Psoas muscle (tissue), 8 donors: ENCODE measurements around the gene DNMT3A. TPM values are rescaled to one million over a fixed set of nuclear protein-coding genes. Genes with fewer than 3 reads are reported as not detected.

Source experiments
- ATAC-seq, 4 donors: fragments of 200-7000 bp; cut with Tn5 transposase; one replicate each; pipeline ENCODE4 v1.9.1; 2020; ENCODE audit warnings: moderate library complexity in 3 of 4, mild to moderate bottlenecking in 2 of 4
- DNase-seq, 2 donors: peaks; one replicate each; pipeline ENCODE4 v3.0.0-alpha.2; 2020
- H3K27ac ChIP-seq: fragments of 200-600 bp; one replicate; pipeline ENCODE4 v1.8.0; 2022
- H3K27me3 ChIP-seq, 3 donors: fragments of 200-600 bp in 1 of 3; one replicate each; pipeline versions ENCODE4 v1.6.1 to v1.8.0; 2013 to 2022; ENCODE audit warnings: low read length in 2 of 3, mild to moderate bottlenecking in 2 of 3, moderate library complexity in 1 of 3; ENCODE audit not compliant: insufficient read depth in 3 of 3
- H3K36me3 ChIP-seq, 2 donors: fragments of 200-600 bp in 1 of 2; one replicate each; pipeline versions ENCODE4 v1.6.1 to v1.8.0; 2013 to 2022; ENCODE audit warnings: low read depth in 1 of 2, mild to moderate bottlenecking in 1 of 2, moderate library complexity in 1 of 2; ENCODE audit not compliant: insufficient read depth in 1 of 2
- H3K4me1 ChIP-seq: fragments of 200-600 bp; one replicate; pipeline ENCODE4 v1.8.0; 2022
- H3K4me3 ChIP-seq: fragments of 200-600 bp; one replicate; pipeline ENCODE4 v1.8.0; 2022; ENCODE audit warnings: mild to moderate bottlenecking
- H3K9me3 ChIP-seq: fragments of 200-600 bp; one replicate; pipeline ENCODE4 v1.8.0; 2022
- WGBS, 3 donors: extraction: QIAGEN DNeasy Blood & Tissue Kit; methylation state at CpG; one replicate each; pipeline versions ENCODE4 v1.1.6 to v1.1.7; 2013; 5-methylcytosine and 5-hydroxymethylcytosine counted together
- intact Hi-C, 2 donors: fragments of 100-400 bp; cut with DNase I; formaldehyde crosslinking; loops; one replicate each; pipeline versions ENCODE4 v1.11.0 to v1.14.2; 2022
- polyA plus RNA-seq, 3 donors: library from polyadenylated mRNA; stranded (reverse); fragments of 200-250 nt; gene quantifications; one replicate each; pipeline ENCODE4 v1.2.3, GENCODE V29; 2013
- total RNA-seq, 4 donors: library from RNA; stranded (reverse); fragmentation: NEBNext Ultra II Directional in 2 of 4; extraction: Animal tissue kit (Norgen Biotek cat#: 25700) in 2 of 4; gene quantifications; one replicate each; pipeline versions ENCODE4 v1.2.1 to v1.2.4, GENCODE V29; 2021 to 2023
- TF ChIP-seq, protein P1 (sequence below): fragments of 200-600 bp; IDR thresholded peaks from one replicate; pipeline ENCODE4 v1.8.0; 2022; ENCODE audit warnings: antibody characterized with exemption
- donor health status: healthy with polysubstance abuse.
- donor health status: DM: no; HTN: no; CAD: no; lungs with moderate emphysema.
- donor health status: Bipolar disorder and iron deficiency.
- donor health status: healthy.
- donor health status: DM: yes; HTN: yes; CAD: no.
- donor health status: DM: no; HTN: no; CAD: no.
- donor health status: DM: no; HTN: no; CAD: no.
- donor health status: DM: yes; HTN: yes; CAD: no.

The DNMT3A gene
- total and polyA plus RNA-seq, 7 donors, result 7.1 to 26.2 (median 20.6) TPM

DNA sequence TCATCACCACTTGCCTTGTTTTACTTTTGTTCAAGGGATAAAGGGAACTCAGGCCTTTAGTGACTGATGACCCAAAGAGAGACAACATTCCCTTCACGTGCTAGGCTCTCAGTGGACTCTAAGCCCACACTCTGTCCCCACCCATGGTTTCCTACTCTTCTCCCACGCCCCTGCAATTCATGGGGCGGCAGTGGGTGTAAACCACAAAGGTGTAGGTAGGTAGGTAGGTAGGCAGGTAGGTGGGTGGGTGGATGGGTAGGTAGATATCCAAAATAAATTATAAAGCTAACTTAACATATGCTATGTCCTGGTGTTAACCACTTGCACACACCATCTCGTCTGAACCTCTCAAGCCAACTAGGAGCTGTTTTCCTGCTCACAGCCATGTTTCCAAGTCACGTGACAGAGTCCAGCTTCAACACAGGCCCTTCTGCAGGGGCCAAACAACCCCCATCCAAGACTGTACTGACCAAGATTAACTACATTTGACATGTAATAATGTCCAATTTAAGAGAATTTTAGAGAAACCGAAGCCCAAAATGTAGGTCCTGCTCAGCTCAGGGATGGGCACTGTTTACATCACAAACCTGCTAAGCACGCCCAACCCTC lies 33.7 kb downstream of the DNMT3A start:
- Histone ChIP-seq H3K27ac (peak overlapping the region; percentile 64), H3K27me3 (no peaks in the 10 kb centered on the region), H3K4me3 (no peak overlapping the region), H3K36me3 (peaks cover 0 to 11% of the 10 kb centered on the region in 2 donors), H3K4me1 (peaks cover 92% of the 10 kb centered on the region), H3K9me3 (no peaks in the 10 kb centered on the region)
- TF ChIP-seq, protein P1, sequence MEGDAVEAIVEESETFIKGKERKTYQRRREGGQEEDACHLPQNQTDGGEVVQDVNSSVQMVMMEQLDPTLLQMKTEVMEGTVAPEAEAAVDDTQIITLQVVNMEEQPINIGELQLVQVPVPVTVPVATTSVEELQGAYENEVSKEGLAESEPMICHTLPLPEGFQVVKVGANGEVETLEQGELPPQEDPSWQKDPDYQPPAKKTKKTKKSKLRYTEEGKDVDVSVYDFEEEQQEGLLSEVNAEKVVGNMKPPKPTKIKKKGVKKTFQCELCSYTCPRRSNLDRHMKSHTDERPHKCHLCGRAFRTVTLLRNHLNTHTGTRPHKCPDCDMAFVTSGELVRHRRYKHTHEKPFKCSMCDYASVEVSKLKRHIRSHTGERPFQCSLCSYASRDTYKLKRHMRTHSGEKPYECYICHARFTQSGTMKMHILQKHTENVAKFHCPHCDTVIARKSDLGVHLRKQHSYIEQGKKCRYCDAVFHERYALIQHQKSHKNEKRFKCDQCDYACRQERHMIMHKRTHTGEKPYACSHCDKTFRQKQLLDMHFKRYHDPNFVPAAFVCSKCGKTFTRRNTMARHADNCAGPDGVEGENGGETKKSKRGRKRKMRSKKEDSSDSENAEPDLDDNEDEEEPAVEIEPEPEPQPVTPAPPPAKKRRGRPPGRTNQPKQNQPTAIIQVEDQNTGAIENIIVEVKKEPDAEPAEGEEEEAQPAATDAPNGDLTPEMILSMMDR, result no peak
- intact Hi-C loops, result loop anchor here in 1 of 2 donors (5.0 kb wide), 1 partner anchor 69 kb away; no protein-coding TSS in a partner anchor
- no peak for DNase-seq
- ATAC-seq, result no peak
- 65 to 76% (median 76%) methylated on average over 7 of the region's 7 CpGs for WGBS, 3 donors

- H3K4me1 ChIP-seq, result peaks cover 91% of the 10 kb centered on the region
- 27 to 39% (median 27%) methylated on average over 6 of the region's 6 CpGs for WGBS, 3 donors
- no peak overlapping the region for H3K4me3 ChIP-seq
- H3K27me3 ChIP-seq, result no peaks in the 10 kb centered on the region
- peaks cover 0 to 5% of the 10 kb centered on the region in 2 donors for H3K36me3 ChIP-seq
- peak; percentile 66 to 87 for DNase-seq
- TF ChIP-seq, protein P1, result no peak
- peak; percentile 59 to 75 (median 67) for ATAC-seq
- H3K27ac ChIP-seq, result peak overlapping the region; percentile 64
- no peaks in the 10 kb centered on the region for H3K9me3 ChIP-seq
- intact Hi-C loops, result loop anchor here in 1 of 2 donors (5.0 kb wide), 1 partner anchor 70 kb away; no protein-coding TSS in a partner anchor
These were observed 34.9 kb downstream of the DNMT3A start for GRCh38 chr2:25306777-25307368.

DNA sequence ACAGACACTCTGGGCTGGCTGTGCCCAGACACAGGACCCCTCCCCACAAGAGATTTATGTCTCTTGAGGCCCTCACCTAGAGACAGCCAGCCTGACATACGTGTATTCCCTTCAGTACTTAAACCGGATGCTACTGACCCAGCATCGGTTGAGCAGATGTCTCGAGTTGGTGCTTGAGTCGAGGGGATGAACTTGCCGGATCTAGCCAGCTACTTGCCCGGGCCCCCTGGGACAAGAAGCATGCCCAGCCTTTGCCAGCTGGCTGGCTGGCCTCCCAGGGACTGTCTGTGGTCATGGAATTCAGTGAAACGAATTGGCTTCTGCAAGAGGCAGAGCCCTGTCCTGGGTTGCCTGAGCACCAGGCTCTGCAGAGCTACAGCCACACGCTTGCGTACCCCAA lies 36.0 kb downstream of the DNMT3A start:
- Histone ChIP-seq H3K4me3 (no peak overlapping the region), H3K9me3 (no peaks in the 10 kb centered on the region), H3K36me3 (peaks cover 0 to 5% of the 10 kb centered on the region in 2 donors), H3K27ac (peak overlapping the region; percentile 64), H3K4me1 (peaks cover 82% of the 10 kb centered on the region), H3K27me3 (no peaks in the 10 kb centered on the region)
- peak; percentile 52 to 81 for DNase-seq
- TF ChIP-seq, protein P1, result no peak
- WGBS, 3 donors, result 21 to 36% (median 30%) methylated on average over 10 of the region's 10 CpGs
- peak in 3 of 4 donors; percentile 10 to 40 (median 25) for ATAC-seq
- intact Hi-C loops, result loop anchor here in 1 of 2 donors (5.0 kb wide), 1 partner anchor 72 kb away; no protein-coding TSS in a partner anchor

DNA sequence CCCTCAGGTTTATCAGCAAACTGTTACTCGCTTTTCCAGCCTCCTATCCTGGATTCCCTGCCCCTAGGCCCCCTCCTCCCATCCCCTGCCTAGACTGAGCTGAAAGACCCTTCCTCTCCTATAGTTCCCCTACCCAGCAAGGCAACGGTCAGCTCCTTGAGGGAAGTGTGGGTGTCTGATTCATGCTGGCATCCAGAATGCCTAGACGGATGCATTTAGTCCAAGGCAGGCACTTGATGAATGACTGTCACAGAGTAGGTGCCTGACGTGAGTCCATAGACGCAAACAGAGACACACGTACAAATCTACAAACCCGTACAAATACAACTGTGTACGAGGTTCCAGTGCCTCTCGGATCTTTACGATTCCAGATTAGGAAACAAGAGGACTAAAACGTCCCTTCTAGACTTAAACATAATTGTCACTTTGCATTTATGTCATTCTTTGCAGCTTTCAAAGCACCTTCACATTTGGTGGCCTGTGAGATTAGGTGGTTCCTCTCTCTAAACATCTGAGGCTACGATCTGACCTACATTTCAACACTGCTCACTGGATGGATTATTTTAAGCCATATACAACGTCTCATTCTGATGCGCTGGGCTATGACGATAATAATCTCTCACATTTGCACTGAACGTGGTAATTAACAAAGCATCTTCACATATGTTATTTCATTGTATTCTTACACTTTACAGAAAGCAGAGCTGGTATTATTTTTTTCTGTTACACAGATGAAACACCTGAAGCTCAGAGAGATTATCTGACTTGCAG lies 36.7 kb downstream of the DNMT3A start:
- 54 to 71% (median 56%) methylated on average over 16 of the region's 16 CpGs for WGBS, 3 donors
- no peaks in the 10 kb centered on the region for H3K9me3 ChIP-seq
- TF ChIP-seq, protein P1, result no peak
- H3K27ac ChIP-seq, result peak overlapping the region; percentile 64
- intact Hi-C loops, result loop anchor here (5.0 kb wide), 2 partner anchors 32 to 72 kb away; no protein-coding TSS in a partner anchor
- no peak overlapping the region for H3K4me3 ChIP-seq
- no peaks in the 10 kb centered on the region for H3K27me3 ChIP-seq
- peak in 1 of 4 donors; percentile 27 for ATAC-seq
- DNase-seq, result no peak
- H3K36me3 ChIP-seq, result peaks cover 0 to 7% of the 10 kb centered on the region in 2 donors
- H3K4me1 ChIP-seq, result peaks cover 75% of the 10 kb centered on the region
